GM10248 (cell line): ENCODE measurements around the gene GPR153.

Experiments used
- CTCF ChIA-PET: fragments of 300-600 bp; sonication (Branson Sonifier 250); formaldehyde crosslinking; extraction: SDS; loops from one replicate; lab custom pipeline; 2021; ENCODE audit warnings: antibody characterized with exemption; lab: Yijun Ruan, JAX
- POLR2A ChIA-PET: fragments of 350-650 bp; sonication (Branson Sonifier 250); formaldehyde crosslinking; extraction: SDS; loops from one replicate; lab custom pipeline; 2020; ENCODE audit warnings: antibody characterized with exemption; lab: Yijun Ruan, JAX
- DNase-seq: peaks from one replicate; pipeline ENCODE4 v3.0.0; 2012; ENCODE audit errors: extremely low spot score
- TF ChIP-seq, protein P1 (sequence below): IDR thresholded peaks from 2 replicates; pipeline ENCODE4 v1.5.1; 2012; ENCODE audit warnings: mild to moderate bottlenecking, low read depth; ENCODE audit errors: extremely low read depth, missing control alignments, control extremely low read depth

The GPR153 gene

DNA sequence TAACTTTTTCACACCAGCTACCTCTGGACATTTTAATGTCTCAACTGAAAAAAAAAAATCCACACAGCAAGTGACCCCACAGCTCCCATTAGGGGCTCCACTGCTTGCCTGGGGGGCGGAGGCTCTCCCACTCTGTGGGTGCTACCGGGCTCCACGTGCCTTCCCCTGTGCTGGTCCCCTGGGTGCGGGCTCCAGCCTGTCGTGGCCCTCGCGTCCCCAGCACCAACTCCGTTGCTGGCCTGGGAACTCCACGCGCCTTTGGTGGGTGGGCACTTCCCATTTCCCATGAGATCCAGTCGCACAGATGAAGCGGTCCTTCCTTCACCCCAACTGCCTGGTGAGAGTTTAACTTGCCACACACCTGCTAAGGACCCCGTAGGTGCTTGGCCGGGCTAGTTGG, 27.1 kb upstream of the GPR153 start:
- TF ChIP-seq, protein P1, sequence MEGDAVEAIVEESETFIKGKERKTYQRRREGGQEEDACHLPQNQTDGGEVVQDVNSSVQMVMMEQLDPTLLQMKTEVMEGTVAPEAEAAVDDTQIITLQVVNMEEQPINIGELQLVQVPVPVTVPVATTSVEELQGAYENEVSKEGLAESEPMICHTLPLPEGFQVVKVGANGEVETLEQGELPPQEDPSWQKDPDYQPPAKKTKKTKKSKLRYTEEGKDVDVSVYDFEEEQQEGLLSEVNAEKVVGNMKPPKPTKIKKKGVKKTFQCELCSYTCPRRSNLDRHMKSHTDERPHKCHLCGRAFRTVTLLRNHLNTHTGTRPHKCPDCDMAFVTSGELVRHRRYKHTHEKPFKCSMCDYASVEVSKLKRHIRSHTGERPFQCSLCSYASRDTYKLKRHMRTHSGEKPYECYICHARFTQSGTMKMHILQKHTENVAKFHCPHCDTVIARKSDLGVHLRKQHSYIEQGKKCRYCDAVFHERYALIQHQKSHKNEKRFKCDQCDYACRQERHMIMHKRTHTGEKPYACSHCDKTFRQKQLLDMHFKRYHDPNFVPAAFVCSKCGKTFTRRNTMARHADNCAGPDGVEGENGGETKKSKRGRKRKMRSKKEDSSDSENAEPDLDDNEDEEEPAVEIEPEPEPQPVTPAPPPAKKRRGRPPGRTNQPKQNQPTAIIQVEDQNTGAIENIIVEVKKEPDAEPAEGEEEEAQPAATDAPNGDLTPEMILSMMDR, result no peak
- ChIA-PET CTCF (interaction anchor here (1.4 kb wide), 1 partner anchor 28 kb away, joined by 3 read pairs; no protein-coding TSS in a partner anchor), POLR2A (no interaction called here)
- DNase-seq, result no peak

DNA sequence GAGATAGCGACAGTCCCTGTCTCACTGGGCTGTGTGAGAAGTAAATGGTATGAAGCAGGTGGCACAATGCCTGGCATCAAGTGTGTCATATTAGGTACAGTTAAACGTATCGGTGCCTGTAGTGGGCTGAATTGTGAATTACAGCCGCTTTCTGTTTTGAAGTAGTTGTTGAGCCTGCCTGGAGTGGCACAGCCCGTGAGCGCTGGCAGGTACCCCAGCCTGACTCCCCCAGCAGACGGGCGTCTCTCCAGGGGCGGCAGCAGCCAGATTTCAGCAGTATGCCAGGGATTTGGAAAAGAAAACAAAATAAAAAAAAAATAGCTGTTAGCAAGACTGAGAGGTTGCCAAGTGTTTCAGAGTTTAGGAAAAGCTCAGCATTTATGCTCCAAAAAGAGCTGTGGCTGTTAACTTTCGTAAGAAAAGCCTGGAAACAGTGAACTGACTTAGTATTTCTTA, 26.6 kb upstream of the GPR153 start:
- TF ChIP-seq, protein P1, result no peak
- CTCF ChIA-PET, result interaction anchor here (1.4 kb wide), 2 partner anchors 41 to 56 kb away, joined by 4 read pairs; no protein-coding TSS in a partner anchor
- POLR2A ChIA-PET, result no interaction called here
- DNase-seq, result no peak

DNA sequence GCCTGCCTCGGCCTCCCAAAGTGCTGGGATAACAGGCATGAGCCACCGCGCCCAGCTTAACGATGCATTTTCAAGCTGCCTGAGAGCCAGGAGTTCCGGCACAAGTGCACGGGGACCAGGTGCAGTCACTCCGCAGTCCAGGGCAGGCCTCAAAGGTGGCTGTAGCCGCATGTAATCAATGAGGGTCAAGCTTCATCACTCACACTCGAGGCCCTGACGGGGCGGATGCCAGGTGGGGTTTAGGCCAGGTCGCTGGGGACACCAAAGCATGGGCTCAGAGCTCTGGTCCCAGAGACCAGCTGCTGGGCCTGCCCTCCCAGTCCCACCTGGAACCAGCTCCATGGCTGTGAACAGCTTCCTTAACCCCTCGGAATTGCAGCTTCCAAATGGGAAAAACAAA, 26.1 kb upstream of the GPR153 start:
- TF ChIP-seq, protein P1, result no peak
- DNase-seq, result no peak
- ChIA-PET POLR2A (no interaction called here), CTCF (interaction anchor here (1.4 kb wide), 2 partner anchors 41 to 57 kb away, joined by 4 read pairs; no protein-coding TSS in a partner anchor)

DNA sequence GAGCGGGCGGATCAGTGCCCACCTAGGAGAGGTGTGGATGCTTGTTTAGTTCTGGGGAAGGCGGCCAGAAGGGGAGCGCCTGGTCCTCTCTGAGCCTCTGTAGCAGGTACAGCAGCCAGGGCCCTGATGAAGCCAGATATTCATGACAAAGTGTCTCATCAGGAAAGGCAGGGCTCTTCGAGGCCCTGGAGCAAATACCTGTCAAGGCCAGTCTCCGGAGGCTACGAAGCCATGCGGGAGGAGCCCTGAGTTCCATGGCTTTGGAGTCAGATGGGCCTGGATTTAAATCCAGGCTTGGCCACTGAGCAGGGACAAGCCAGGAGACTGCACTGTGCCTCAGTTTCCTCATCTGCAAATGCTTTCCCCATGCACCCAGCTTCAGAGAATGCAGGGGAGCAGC, 25.4 kb upstream of the GPR153 start:
- DNase-seq, result no peak
- POLR2A ChIA-PET, result no interaction called here
- CTCF ChIA-PET, result interaction anchor here (1.4 kb wide), 2 partner anchors 40 to 57 kb away, joined by 4 read pairs; no protein-coding TSS in a partner anchor
- TF ChIP-seq, protein P1, result no peak

DNA sequence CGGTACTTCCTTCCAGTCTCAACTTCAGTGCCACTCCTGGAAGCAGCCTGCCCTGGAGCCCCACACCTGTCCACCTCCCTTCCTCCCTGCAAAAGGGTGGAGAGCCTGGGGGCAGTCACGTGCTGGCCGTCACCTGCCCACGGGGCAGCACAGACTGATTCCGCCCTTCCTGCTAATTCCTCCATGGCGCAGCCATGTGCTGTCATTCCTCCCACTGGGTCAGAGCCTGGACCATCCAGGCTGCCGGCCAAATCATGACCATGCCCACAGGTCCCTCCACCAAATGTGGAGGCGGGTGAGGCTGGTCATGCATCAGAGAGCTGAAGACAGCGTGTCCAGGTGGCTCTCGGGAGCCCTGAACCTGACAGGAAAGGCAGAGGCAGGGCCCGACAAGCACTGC, 24.4 kb upstream of the GPR153 start:
- no peak for DNase-seq
- ChIA-PET CTCF (no interaction called here), POLR2A (no interaction called here)
- TF ChIP-seq, protein P1, result no peak

DNA sequence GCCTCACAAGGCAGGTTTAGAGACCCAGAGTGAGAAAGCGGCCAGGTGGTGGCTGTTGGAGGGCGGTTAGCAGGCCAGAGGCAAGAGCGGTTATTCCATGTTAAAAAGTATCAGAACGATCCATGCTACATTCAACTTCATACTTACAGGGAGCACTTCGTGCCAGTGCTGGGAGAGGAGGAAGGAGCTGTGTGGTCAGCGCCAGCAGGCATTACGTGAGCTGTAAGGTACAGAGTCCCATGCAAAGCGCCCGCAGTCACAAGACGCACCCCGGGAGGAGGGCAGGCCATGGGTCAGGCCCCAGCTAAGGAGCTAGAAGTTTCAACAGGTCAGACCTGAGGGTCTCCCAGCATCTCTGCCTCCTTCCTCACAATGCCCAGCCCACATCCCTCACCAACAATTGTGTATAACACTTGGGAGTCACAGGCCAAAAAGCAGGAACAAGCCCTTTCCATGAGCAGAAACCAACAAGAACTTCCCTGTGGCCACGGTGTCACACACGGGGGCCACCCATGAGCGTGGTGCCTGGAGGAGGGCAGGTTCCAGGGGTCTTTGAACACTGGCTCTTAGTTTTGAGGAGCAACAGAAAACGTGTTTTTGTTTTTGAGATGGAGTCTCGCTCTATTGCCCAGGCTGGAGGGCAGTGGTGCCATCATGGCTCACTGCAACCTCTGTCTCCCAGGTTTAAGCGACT, 21.8 kb upstream of the GPR153 start:
- TF ChIP-seq, protein P1, result no peak
- ChIA-PET POLR2A (no interaction called here), CTCF (interaction anchor here (1.9 to 2.3 kb wide), 2 partner anchors 17 to 36 kb away, joined by 5 to 7 read pairs; no protein-coding TSS in a partner anchor)
- DNase-seq, result no peak
